KBM-7 (cell line): ENCODE measurements around the gene ATAD5.
"Not testable (repeated sequence)": the region's sequence is repeated elsewhere in the genome, so short reads cannot be mapped to it uniquely, and the experiment has no call there.

Experiments used
- DNase-seq: peaks from one replicate; pipeline ENCODE4 v3.0.0-alpha.2; 2015
- in situ Hi-C: fragments of 300-500 bp; cut with MboI; formaldehyde crosslinking; loops from 2 replicates; pipeline ENCODE4 v1.14.3; 2020; ENCODE audit warnings: low sequenced_read_pairs, low pct_unique_long_range_greater_than_20kb, mixed read lengths

Gene ATAD5

GRCh38 chr17:30822919-30823318 lies 8.8 kb upstream of the ATAD5 start:
- DNase-seq, in situ Hi-C loops: not testable (repeated sequence)

GRCh38 chr17:30823421-30823820 lies 8.3 kb upstream of the ATAD5 start:
- DNase-seq = no peak
- in situ Hi-C loops = no loop called here

- DNase-seq = peak; percentile 45
- in situ Hi-C loops = no loop called here
Measured at GRCh38 chr17:30824002-30824355, 7.8 kb upstream of the ATAD5 start.

- DNase-seq = peak; percentile 94
- in situ Hi-C loops = no loop called here
Measured at GRCh38 chr17:30824356-30825145, 7.2 kb upstream of the ATAD5 start, which contains the start of gene CRLF3. CRLF3 (minus strand) TSS chr17:30824692; CDS start chr17:30824651, 41 bp downstream.

- no peak for DNase-seq
- in situ Hi-C loops = no loop called here
Measured at GRCh38 chr17:30827082-30827481, 4.7 kb upstream of the ATAD5 start.

- DNase-seq = no peak
- in situ Hi-C loops = no loop called here
Measured at GRCh38 chr17:30829022-30829421, 2.7 kb upstream of the ATAD5 start.

- in situ Hi-C loops = no loop called here
- DNase-seq = no peak
Measured at GRCh38 chr17:30831257-30831656, 509 bp upstream of the ATAD5 start.

- in situ Hi-C loops = no loop called here
- DNase-seq = no peak
Measured at GRCh38 chr17:30832438-30833124, 815 bp downstream of the ATAD5 start.

GRCh38 chr17:30838202-30838807 lies 6.5 kb downstream of the ATAD5 start:
- in situ Hi-C loops = no loop called here
- DNase-seq = no peak

GRCh38 chr17:30840771-30841170 lies 9.0 kb downstream of the ATAD5 start:
- in situ Hi-C loops = no loop called here
- no peak for DNase-seq

GRCh38 chr17:30848021-30848420 lies 16.3 kb downstream of the ATAD5 start:
- in situ Hi-C loops = no loop called here
- no peak for DNase-seq

- in situ Hi-C loops = no loop called here
- DNase-seq = no peak
Measured at GRCh38 chr17:30854146-30854545, 22.4 kb downstream of the ATAD5 start.

- in situ Hi-C loops = no loop called here
- DNase-seq = no peak
Measured at GRCh38 chr17:30858556-30859250, 26.9 kb downstream of the ATAD5 start.

- no peak for DNase-seq
- in situ Hi-C loops = no loop called here
Measured at GRCh38 chr17:30864636-30865035, 32.9 kb downstream of the ATAD5 start.

GRCh38 chr17:30869005-30869404 lies 37.2 kb downstream of the ATAD5 start:
- no peak for DNase-seq
- in situ Hi-C loops = no loop called here

- no peak for DNase-seq
Measured at GRCh38 chr17:30886187-30886586, 54.4 kb downstream of the ATAD5 start.

GRCh38 chr17:30894236-30894635 lies 62.5 kb downstream of the ATAD5 start:
- in situ Hi-C loops = no loop called here
- no peak for DNase-seq

More at GRCh38 chr17:30886187-30886586, 54.4 kb downstream of the ATAD5 start:
- in situ Hi-C loops = no loop called here

- no peak for DNase-seq
- in situ Hi-C loops = no loop called here
Measured at GRCh38 chr17:30897311-30897710, 65.5 kb downstream of the ATAD5 start.

GRCh38 chr17:30905742-30906100 lies 74.0 kb downstream of the ATAD5 start:
- DNase-seq = no peak
- in situ Hi-C loops = no loop called here
